Measurements from ENCODE around the gene RBM10. TPM values are rescaled to one million over a fixed set of nuclear protein-coding genes. Genes with fewer than 3 reads are reported as not detected.
"Not testable (repeated sequence)": the region's sequence is repeated elsewhere in the genome, so short reads cannot be mapped to it uniquely, and the experiment has no call there.

RBM10 gene
- total and polyA plus RNA-seq, 2 experiments from 2014 or later: 39.5 to 101 TPM

DNA sequence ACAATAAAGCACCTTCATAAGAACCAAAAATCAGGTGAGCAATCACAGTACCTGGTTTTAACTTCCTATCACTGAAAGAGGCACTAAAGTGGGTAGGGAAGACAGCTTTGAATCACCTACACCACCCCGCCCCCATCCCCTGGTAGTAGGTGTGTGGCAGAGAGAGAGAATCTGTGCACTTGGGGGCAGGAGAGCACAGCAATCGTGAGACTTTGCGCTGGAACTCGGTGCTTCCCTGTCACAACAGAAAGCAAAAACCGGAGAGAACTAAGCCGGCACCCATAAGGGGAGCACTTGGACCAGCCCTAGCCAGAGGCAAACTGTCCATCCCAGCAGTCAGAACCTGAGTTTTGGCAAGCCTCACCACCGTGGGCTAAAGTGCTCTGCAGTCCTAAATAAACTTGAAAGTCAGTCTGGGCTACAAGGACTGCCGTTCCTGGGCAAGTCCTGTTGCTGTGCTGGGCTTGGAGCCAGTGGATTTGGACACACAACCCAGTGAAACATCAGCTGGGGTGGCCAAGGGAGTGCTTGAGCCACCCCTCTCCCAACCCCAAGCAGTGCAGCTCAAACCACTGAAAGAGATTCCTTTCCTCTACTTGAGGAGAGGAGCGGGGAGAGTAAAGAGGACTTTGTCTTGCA is 32.6 kb upstream of the RBM10 start:
- H3K4me1 ChIP-seq (ENCODE audit: insufficient read depth): no peaks in the 10 kb centered on the region
- H3K4me2 ChIP-seq: no peak overlapping the region
- H3K27me3 Mint-ChIP-seq (ENCODE audit: insufficient read depth, low read depth, poor library complexity): no peaks in the 10 kb centered on the region
- H3K27me3 ChIP-seq (ENCODE audit: insufficient read depth): no peaks in the 10 kb centered on the region
- H3K4me1 Mint-ChIP-seq: no peaks in the 10 kb centered on the region
- no peak overlapping the region for H3K4me3 Mint-ChIP-seq
- H3K36me3 Mint-ChIP-seq (ENCODE audit: low read depth): 0 out of 3 replicates have a peak, but pooled peaks cover 2% of the 10 kb centered on the region
- no peak overlapping the region for H3K27ac ChIP-seq (ENCODE audit: low read depth)
- no peak overlapping the region for H2AFZ ChIP-seq
- H3K9me2 ChIP-seq (ENCODE audit: insufficient read depth): no peaks in the 10 kb centered on the region
- no peak for TF ChIP-seq STAT1 (IDR thresholded peaks at IDR 0.05; ENCODE audit: unreplicated experiment)
- TF ChIP-seq CTCF (conservative IDR thresholded peaks at IDR 0.05; ENCODE audit: low read depth in 2 of 2): peak in 1 of 2 experiments; percentile 46; a peak in 2 of 4 replicates
- H4K20me1 ChIP-seq (replicated peaks; ENCODE audit: insufficient read depth): no peaks in the 10 kb centered on the region
- DNase-seq (ENCODE audit: low spot score) (peak; percentile 29), ATAC-seq (peak; percentile 60)
- no peaks in the 10 kb centered on the region for H3K79me2 ChIP-seq (replicated peaks; ENCODE audit: insufficient read depth)
- peaks cover 3% of the 10 kb centered on the region; the same call in 2 of the 3 replicates for H3K9me3 Mint-ChIP-seq
- H3F3A ChIP-seq (replicated peaks; ENCODE audit: low read depth): no peaks in the 10 kb centered on the region
- H3K4me3 ChIP-seq: no peak overlapping the region
- H3K27ac Mint-ChIP-seq: no peak overlapping the region
- H3K36me3 ChIP-seq (ENCODE audit: insufficient read depth): no peaks in the 10 kb centered on the region

DNA sequence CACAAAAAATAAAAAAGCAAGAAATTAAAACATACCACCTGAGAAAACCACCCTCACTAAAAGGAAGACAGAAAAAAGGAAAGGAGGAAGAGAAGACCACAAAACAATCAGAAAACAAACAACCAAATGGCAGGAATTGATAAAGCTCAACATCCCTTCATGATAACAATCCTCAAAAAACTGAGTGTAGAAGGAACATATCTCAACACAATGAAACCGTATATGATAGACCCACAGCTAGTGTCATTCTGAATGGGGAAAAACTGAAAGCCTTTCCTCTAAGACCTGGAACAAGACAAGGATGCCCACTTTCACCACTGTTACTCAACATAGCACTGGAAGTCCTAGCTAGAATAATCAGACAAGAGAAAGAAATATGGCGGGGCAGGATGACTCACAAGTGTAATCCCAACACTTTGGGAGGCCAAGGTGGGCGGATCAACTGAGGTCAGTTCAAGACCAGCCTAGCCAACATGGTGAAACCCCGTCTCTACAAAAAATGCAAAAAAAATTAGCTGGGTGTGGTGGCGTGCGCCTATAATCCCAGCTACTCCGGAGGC is 28.4 kb upstream of the RBM10 start:
- H3K4me3 ChIP-seq; H3K4me1 Mint-ChIP-seq; H2AFZ ChIP-seq; ATAC-seq; H3K27ac ChIP-seq (ENCODE audit: low read depth); H3K36me3 Mint-ChIP-seq (ENCODE audit: low read depth); DNase-seq (ENCODE audit: low spot score); H3K4me2 ChIP-seq; H3K4me1 ChIP-seq (ENCODE audit: insufficient read depth); H3K27me3 ChIP-seq (ENCODE audit: insufficient read depth); H4K20me1 ChIP-seq (replicated peaks; ENCODE audit: insufficient read depth); H3K9me2 ChIP-seq (ENCODE audit: insufficient read depth); H3K36me3 ChIP-seq (ENCODE audit: insufficient read depth); H3K27ac Mint-ChIP-seq; H3K27me3 Mint-ChIP-seq (ENCODE audit: insufficient read depth, low read depth, poor library complexity); H3F3A ChIP-seq (replicated peaks; ENCODE audit: low read depth); H3K9me3 Mint-ChIP-seq; H3K4me3 Mint-ChIP-seq; H3K79me2 ChIP-seq (replicated peaks; ENCODE audit: insufficient read depth): not testable (repeated sequence)

DNA sequence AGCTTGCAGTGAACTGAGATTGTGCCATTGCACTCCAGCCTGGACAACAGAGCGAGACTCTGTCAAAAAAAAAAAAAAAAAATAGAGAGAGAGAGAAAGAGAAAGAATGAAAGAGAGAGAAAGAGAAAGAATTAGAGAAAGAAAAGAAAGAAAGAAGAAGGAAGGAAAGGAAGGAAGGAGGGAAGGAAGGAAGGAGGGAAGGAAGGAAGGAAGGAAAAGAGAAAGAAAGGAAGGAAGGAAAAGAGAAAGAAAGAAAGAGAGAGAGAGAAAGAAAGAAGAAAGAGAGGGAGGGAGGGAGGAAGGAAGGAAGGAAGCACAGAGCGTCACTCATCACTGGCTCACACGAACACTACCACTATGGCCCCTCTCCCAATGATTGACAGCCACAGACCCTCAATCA is 20.6 kb upstream of the RBM10 start:
- H3F3A ChIP-seq (replicated peaks; ENCODE audit: low read depth); H3K27me3 Mint-ChIP-seq (ENCODE audit: insufficient read depth, low read depth, poor library complexity); H3K36me3 ChIP-seq (ENCODE audit: insufficient read depth); DNase-seq (ENCODE audit: low spot score); H3K27ac Mint-ChIP-seq; H3K79me2 ChIP-seq (replicated peaks; ENCODE audit: insufficient read depth); H3K4me2 ChIP-seq; H3K27ac ChIP-seq (ENCODE audit: low read depth); H3K9me2 ChIP-seq (ENCODE audit: insufficient read depth); H3K27me3 ChIP-seq (ENCODE audit: insufficient read depth); H3K4me3 ChIP-seq; H3K4me1 ChIP-seq (ENCODE audit: insufficient read depth); H3K36me3 Mint-ChIP-seq (ENCODE audit: low read depth); H3K4me3 Mint-ChIP-seq; H3K4me1 Mint-ChIP-seq; ATAC-seq; H2AFZ ChIP-seq; H4K20me1 ChIP-seq (replicated peaks; ENCODE audit: insufficient read depth); H3K9me3 Mint-ChIP-seq: not testable (repeated sequence)

All from GM23338 (cell line).